B cell (primary cell): ENCODE results near the gene MAN2B2. TPM values are rescaled to one million over a fixed set of nuclear protein-coding genes. Genes with fewer than 3 reads are reported as not detected.

Source experiments
- ATAC-seq: fragments of 200-7000 bp; cut with Tn5 transposase; one replicate; pipeline ENCODE4 v1.10.0; 2021; ENCODE audit warnings: low read depth, mild to moderate bottlenecking, moderate number of reproducible peaks, moderate library complexity
- CTCF ChIA-PET: fragments of 350-600 bp; sonication (Branson Sonifier 250); formaldehyde crosslinking; loops from one replicate; lab custom pipeline; 2021; ENCODE audit warnings: antibody characterized with exemption, inconsistent platforms; lab: Charles Lee
- POLR2A ChIA-PET: fragments of 350-600 bp; sonication (Branson Sonifier 250); formaldehyde crosslinking; loops from one replicate; lab custom pipeline; 2021; ENCODE audit warnings: antibody characterized with exemption; lab: Charles Lee
- DNase-seq: peaks from one replicate; pipeline ENCODE4 v3.0.0; 2013
- H2AFZ ChIP-seq: 2 replicates; pipeline ENCODE4 v1.6.1; 2012; ENCODE audit warnings: mild to moderate bottlenecking, low read depth, low read length; ENCODE audit not compliant: insufficient read depth, poor library complexity, severe bottlenecking
- H3K27ac ChIP-seq, 2 donors: 1 replicate in 1 of 2; 2 replicates in 1 of 2; pipeline ENCODE4 v1.5.1; 2012 to 2013; ENCODE audit warnings: low read length in 2 of 2, mild to moderate bottlenecking in 2 of 2, moderate library complexity in 1 of 2
- H3K27me3 ChIP-seq, 4 experiments: fragments of 200-600 bp in 1 of 4; sonication (generic) in 1 of 4; replicated peaks in 1 of 4; 1 replicate in 2 of 4; 2 replicates in 2 of 4; pipeline versions ENCODE4 v1.6.1 to v1.7.0; 2013 to 2016; ENCODE audit warnings: low read length in 3 of 4, mild to moderate bottlenecking in 2 of 4, mixed read lengths in 1 of 4, moderate library complexity in 1 of 4; ENCODE audit not compliant: insufficient read depth in 4 of 4, control insufficient read depth in 3 of 4; ENCODE audit errors: control extremely low read depth in 1 of 4
- H3K36me3 ChIP-seq, 2 experiments: replicated peaks in 1 of 2; 1 replicate in 1 of 2; 2 replicates in 1 of 2; pipeline versions ENCODE4 v1.6.1 to v1.7.1; 2013; ENCODE audit warnings: low read length in 1 of 2; ENCODE audit not compliant: insufficient read depth in 2 of 2, control insufficient read depth in 1 of 2; ENCODE audit errors: control extremely low read depth in 1 of 2, extremely low read depth in 1 of 2
- H3K4me1 ChIP-seq, 2 donors: fragments of 200-600 bp in 1 of 2; sonication (generic) in 1 of 2; 1 replicate in 1 of 2; 2 replicates in 1 of 2; pipeline versions ENCODE4 v1.5.1 to v1.6.1; 2013 to 2017; ENCODE audit warnings: low read length in 2 of 2; ENCODE audit not compliant: control insufficient read depth in 2 of 2, insufficient read depth in 2 of 2
- H3K4me2 ChIP-seq: replicated peaks from 2 replicates; pipeline ENCODE3; 2012; ENCODE audit warnings: mild to moderate bottlenecking, low read depth, low read length; ENCODE audit not compliant: poor library complexity, severe bottlenecking
- H3K4me3 ChIP-seq, 5 experiments: fragments of 200-600 bp in 1 of 5; sonication (generic) in 1 of 5; 1 replicate in 3 of 5; 2 replicates in 2 of 5; pipeline versions ENCODE4 v1.5.1 to v1.7.0; 2011 to 2016; ENCODE audit warnings: low read length in 4 of 5, mild to moderate bottlenecking in 4 of 5, low read depth in 2 of 5, control low read depth in 1 of 5, moderate library complexity in 1 of 5; ENCODE audit not compliant: insufficient read depth in 1 of 5; ENCODE audit errors: control extremely low read depth in 1 of 5, extremely low read depth in 1 of 5
- H3K79me2 ChIP-seq: fragments of 200-600 bp; sonication (generic); one replicate; pipeline ENCODE4 v1.6.0; 2016; ENCODE audit warnings: low read length; ENCODE audit not compliant: control insufficient read depth, insufficient read depth
- H3K9ac ChIP-seq: fragments of 200-600 bp; sonication (generic); 2 replicates; pipeline ENCODE4 v1.6.1; 2017; ENCODE audit warnings: mild to moderate bottlenecking, low read length, moderate library complexity
- H3K9me3 ChIP-seq, 3 donors: one replicate each; pipeline versions ENCODE4 v1.6.1 to v1.7.1; 2013; ENCODE audit warnings: low read length in 2 of 3; ENCODE audit not compliant: control insufficient read depth in 2 of 3, insufficient read depth in 1 of 3; ENCODE audit errors: control extremely low read depth in 1 of 3
- H4K20me1 ChIP-seq: 2 replicates; pipeline ENCODE4 v1.6.0; 2012; ENCODE audit warnings: mild to moderate bottlenecking, low read length; ENCODE audit not compliant: insufficient read depth, control insufficient read depth, poor library complexity, severe bottlenecking
- H3K27ac Mint-ChIP-seq: one replicate; pipeline ENCODE4 v1.8.0; 2021; ENCODE audit warnings: mixed read lengths
- H3K27me3 Mint-ChIP-seq: one replicate; pipeline ENCODE4 v1.8.0; 2021; ENCODE audit warnings: mixed read lengths
- H3K4me1 Mint-ChIP-seq: one replicate; pipeline ENCODE4 v1.8.0; 2021; ENCODE audit warnings: mixed read lengths
- H3K4me3 Mint-ChIP-seq: one replicate; pipeline ENCODE4 v1.8.0; 2021; ENCODE audit warnings: mixed read lengths
- H3K9me3 Mint-ChIP-seq: one replicate; pipeline ENCODE4 v1.8.0; 2022; ENCODE audit warnings: mixed read lengths; ENCODE audit not compliant: insufficient read depth
- EZH2 ChIP-seq: IDR thresholded peaks from 2 replicates; pipeline ENCODE4 v1.6.1; 2012; ENCODE audit warnings: borderline replicate concordance, low read depth, mild to moderate bottlenecking, moderate library complexity, low read length; ENCODE audit not compliant: insufficient read depth, poor library complexity, severe bottlenecking
- WGBS: methylation state at CpG from one replicate; pipeline ENCODE4 v1.1.5; 2013; ENCODE audit warnings: missing lambda C conversion rate; ENCODE audit not compliant: insufficient coverage; 5-methylcytosine and 5-hydroxymethylcytosine counted together
- intact Hi-C: fragments of 100-400 bp; cut with micrococcal nuclease; formaldehyde crosslinking; loops from one replicate; pipeline ENCODE4 v1.10.0; 2022
- polyA plus RNA-seq: library from polyadenylated mRNA; depleted of rRNA; stranded (reverse); fragments of >200 nt; gene quantifications from 2 replicates; pipeline ENCODE4 v1.2.3, GENCODE V29; 2012
- total RNA-seq, 2 donors: library from RNA; stranded (reverse); fragments of 120-200 nt in 1 of 2; gene quantifications; 1 replicate in 1 of 2; 2 replicates in 1 of 2; pipeline versions ENCODE4 v1.2.3 to v1.2.4, GENCODE V29; 2013 to 2022
- TF ChIP-seq, protein P1 (sequence below): fragments of 200-600 bp; IDR thresholded peaks from one replicate; pipeline ENCODE4 v1.8.0; 2022; ENCODE audit warnings: antibody characterized with exemption, mild to moderate bottlenecking

MAN2B2 gene
- total and polyA plus RNA-seq, 2 donors (not counting 1 experiment from before 2014, with no cell fraction given) = 35.0 to 37.0 TPM

DNA sequence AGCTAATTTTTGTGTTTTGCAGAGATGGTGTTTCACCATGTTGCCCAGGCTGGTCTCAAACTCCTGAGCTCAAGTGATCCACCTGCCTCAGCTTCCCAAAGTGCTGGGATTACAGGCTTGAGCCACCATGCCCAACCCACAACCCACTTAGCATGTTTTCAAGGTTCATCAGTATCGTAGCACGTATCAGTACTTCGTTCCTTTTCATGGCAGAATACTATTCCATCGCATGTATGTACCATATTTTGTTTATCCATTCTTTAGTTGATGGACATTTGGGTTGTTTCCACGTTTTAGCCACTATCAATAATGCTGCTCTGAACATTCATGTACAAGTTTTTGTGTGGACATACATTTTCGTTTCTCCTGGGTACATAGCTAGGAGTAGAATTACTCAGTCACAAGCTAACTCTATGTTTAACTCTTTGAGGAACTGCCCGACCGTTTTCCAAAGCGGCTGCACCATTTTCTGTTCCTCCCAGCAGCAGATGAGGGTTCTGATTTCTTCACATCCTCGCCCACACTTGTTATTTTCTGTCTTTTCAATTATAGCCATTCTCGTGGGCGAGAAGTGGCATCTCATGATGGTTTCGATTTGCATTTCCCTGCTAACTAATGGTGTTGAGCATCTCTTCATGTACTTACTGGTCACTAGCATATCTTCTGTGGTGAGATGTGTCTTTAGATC is 32.5 kb downstream of the MAN2B2 start:
- DNase-seq = no peak
- Mint-ChIP-seq H3K27me3 (no peaks in the 10 kb centered on the region), H3K4me1 (peaks cover 2% of the 10 kb centered on the region), H3K4me3 (no peak overlapping the region), H3K27ac (no peak overlapping the region), H3K9me3 (no peaks in the 10 kb centered on the region)
- WGBS = no CpG with 5 or more reads among the region's 13 CpGs
- Histone ChIP-seq H3K27ac (no peak overlapping the region), H2AFZ (no peak overlapping the region), H3K79me2 (no peaks in the 10 kb centered on the region), H3K4me1 (no peaks in the 10 kb centered on the region), H3K9ac (no peak overlapping the region), H3K27me3 (no peaks in the 10 kb centered on the region), H3K9me3 (peaks cover 0 to 33% (median 6%) of the 10 kb centered on the region in 3 donors), H3K4me3 (no peak overlapping the region), H3K4me2 (no peak overlapping the region), H4K20me1 (no peaks in the 10 kb centered on the region), H3K36me3 (peaks cover 7 to 87% of the 10 kb centered on the region in 2 experiments)
- intact Hi-C loops = no loop called here
- TF ChIP-seq, protein P1, sequence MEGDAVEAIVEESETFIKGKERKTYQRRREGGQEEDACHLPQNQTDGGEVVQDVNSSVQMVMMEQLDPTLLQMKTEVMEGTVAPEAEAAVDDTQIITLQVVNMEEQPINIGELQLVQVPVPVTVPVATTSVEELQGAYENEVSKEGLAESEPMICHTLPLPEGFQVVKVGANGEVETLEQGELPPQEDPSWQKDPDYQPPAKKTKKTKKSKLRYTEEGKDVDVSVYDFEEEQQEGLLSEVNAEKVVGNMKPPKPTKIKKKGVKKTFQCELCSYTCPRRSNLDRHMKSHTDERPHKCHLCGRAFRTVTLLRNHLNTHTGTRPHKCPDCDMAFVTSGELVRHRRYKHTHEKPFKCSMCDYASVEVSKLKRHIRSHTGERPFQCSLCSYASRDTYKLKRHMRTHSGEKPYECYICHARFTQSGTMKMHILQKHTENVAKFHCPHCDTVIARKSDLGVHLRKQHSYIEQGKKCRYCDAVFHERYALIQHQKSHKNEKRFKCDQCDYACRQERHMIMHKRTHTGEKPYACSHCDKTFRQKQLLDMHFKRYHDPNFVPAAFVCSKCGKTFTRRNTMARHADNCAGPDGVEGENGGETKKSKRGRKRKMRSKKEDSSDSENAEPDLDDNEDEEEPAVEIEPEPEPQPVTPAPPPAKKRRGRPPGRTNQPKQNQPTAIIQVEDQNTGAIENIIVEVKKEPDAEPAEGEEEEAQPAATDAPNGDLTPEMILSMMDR = no peak
- TF ChIP-seq EZH2 = no peak
- ChIA-PET POLR2A (no interaction called here), CTCF (no interaction called here)
- ATAC-seq = no peak

DNA sequence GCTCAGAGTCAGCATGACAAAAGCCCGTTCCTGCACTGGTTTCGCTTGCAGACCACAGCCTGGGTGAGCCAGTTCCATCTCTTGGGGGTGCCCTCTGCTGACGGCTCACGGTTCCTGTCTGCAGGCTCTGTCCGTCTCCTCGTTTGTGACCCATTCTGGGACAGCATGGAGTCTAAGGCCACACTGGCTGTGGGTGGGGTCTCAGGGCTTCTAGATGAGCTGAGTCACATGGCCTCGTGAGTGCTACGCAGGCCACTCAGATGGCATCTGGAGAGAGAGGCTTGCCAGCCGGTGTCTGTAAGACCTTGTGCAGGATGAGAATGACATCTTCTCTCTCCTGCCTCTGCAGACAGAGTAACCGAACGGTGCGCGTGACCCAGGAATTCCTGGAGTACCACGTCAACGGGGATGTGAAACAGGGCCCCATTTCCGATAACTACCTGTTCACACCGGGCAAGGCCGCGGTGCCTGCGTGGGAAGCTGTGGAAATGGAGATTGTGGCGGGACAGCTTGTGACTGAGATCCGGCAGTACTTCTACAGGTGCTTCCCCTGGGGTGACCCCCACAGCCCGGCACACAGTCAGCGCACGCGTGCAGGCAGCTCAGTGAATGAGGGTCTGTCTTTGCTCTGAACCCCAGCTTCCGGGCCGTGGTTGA is 33.9 kb downstream of the MAN2B2 start:
- Histone ChIP-seq H4K20me1 (no peaks in the 10 kb centered on the region), H3K4me3 (no peak overlapping the region), H3K4me1 (no peaks in the 10 kb centered on the region), H3K36me3 (peaks cover 7 to 85% of the 10 kb centered on the region in 2 experiments), H3K4me2 (no peak overlapping the region), H3K79me2 (no peaks in the 10 kb centered on the region), H3K27me3 (no peaks in the 10 kb centered on the region), H3K9ac (no peak overlapping the region), H2AFZ (no peak overlapping the region), H3K27ac (no peak overlapping the region), H3K9me3 (peaks cover 0 to 28% (median 6%) of the 10 kb centered on the region in 3 donors)
- no peak for TF ChIP-seq EZH2
- TF ChIP-seq, protein P1 = no peak
- no peak overlapping the region for H3K4me3 Mint-ChIP-seq
- POLR2A ChIA-PET = no interaction called here
- 95% methylated on average over 28 of the region's 28 CpGs for WGBS
- H3K9me3 Mint-ChIP-seq = no peaks in the 10 kb centered on the region
- no peak for ATAC-seq
- CTCF ChIA-PET = interaction anchor here (0.6 kb wide), 1 partner anchor 31 kb away, joined by 3 read pairs; no protein-coding TSS in a partner anchor
- DNase-seq = no peak
- peaks cover 2% of the 10 kb centered on the region for H3K4me1 Mint-ChIP-seq
- H3K27ac Mint-ChIP-seq = no peak overlapping the region
- no peaks in the 10 kb centered on the region for H3K27me3 Mint-ChIP-seq
- intact Hi-C loops = no loop called here
